ENCODE measurements around the gene CLASP1. TPM values are rescaled to one million over a fixed set of nuclear protein-coding genes. Genes with fewer than 3 reads are reported as not detected.

The CLASP1 gene
- total and polyA plus RNA-seq, 2 of the 8 experiments (the other 6 are each of a cell fraction or from before 2014, with no cell fraction given), result 7.3 to 53.9 TPM

- Histone ChIP-seq H3K4ac (replicated peaks; ENCODE audit: insufficient read length, low read depth, low read length) (no peak overlapping the region), H3K4me2 (ENCODE audit: insufficient read depth in 1 of 2, low read depth in 2 of 2, low read length in 2 of 2) (no peak overlapping the region), H4K5ac (ENCODE audit: insufficient read length, low read depth, low read length) (no peak overlapping the region), H3K14ac (ENCODE audit: insufficient read length) (no peak overlapping the region), H3K18ac (ENCODE audit: extremely low read depth, low read length) (no peak overlapping the region), H3K4me1 (replicated peaks in 1 of 4; ENCODE audit: control insufficient read depth in 3 of 4, insufficient read depth in 4 of 4, low read length in 3 of 4) (no peaks in the 10 kb centered on the region), H3K9me3 (ENCODE audit: insufficient read depth in 2 of 2, low read depth in 1 of 2, low read length in 1 of 2) (no peaks in the 10 kb centered on the region), H4K91ac (replicated peaks; ENCODE audit: insufficient read length, low read length) (no peak overlapping the region), H3K9ac (replicated peaks in 1 of 4; ENCODE audit: extremely low read depth in 1 of 4, low read depth in 3 of 4, low read length in 3 of 4) (no peak overlapping the region), H3K27ac (ENCODE audit: low read depth, low read length) (no peak overlapping the region), H3K23me2 (ENCODE audit: low read depth, low read length) (no peaks in the 10 kb centered on the region), H3K27me3 (replicated peaks in 1 of 4; ENCODE audit: control insufficient read depth in 3 of 4, extremely low read depth in 1 of 4, insufficient read depth in 3 of 4, low read length in 3 of 4) (no peaks in the 10 kb centered on the region), H3K56ac (replicated peaks; ENCODE audit: insufficient read length, low read depth, low read length) (no peak overlapping the region), H3K36me3 (ENCODE audit: control insufficient read depth in 2 of 4, insufficient read depth in 4 of 4, low read length in 3 of 4) (no peaks in the 10 kb centered on the region), H2BK15ac (ENCODE audit: low read length) (no peak overlapping the region), H3K79me1 (ENCODE audit: low read depth, low read length) (no peaks in the 10 kb centered on the region), H4K20me1 (replicated peaks in 1 of 2; ENCODE audit: control insufficient read depth in 1 of 2, insufficient read depth in 2 of 2, low read length in 2 of 2) (no peaks in the 10 kb centered on the region), H2BK20ac (ENCODE audit: low read length) (no peak overlapping the region), H3K79me2 (ENCODE audit: control insufficient read depth in 1 of 2, insufficient read depth in 2 of 2, low read length in 2 of 2) (no peaks in the 10 kb centered on the region), H2BK12ac (ENCODE audit: low read depth, low read length) (no peak overlapping the region), H2AK5ac (ENCODE audit: low read depth, low read length) (no peak overlapping the region), H3K4me3 (ENCODE audit: extremely low read depth in 1 of 4, insufficient read depth in 2 of 4, low read depth in 3 of 4, low read length in 4 of 4) (no peak overlapping the region), H2BK120ac (replicated peaks; ENCODE audit: low read depth, low read length) (no peak overlapping the region), H4K8ac (ENCODE audit: extremely low read depth, insufficient read depth, low read length) (no peak overlapping the region), H3K23ac (ENCODE audit: insufficient read length) (no peak overlapping the region), H2BK5ac (ENCODE audit: low read depth, low read length) (no peak overlapping the region), H2AFZ (ENCODE audit: low read length) (no peak overlapping the region)
- POLR2A ChIA-PET (ENCODE audit: partially characterized antibody), result no interaction called here
- WGBS, 2 experiments (ENCODE audit: extremely low coverage in 1 of 2, insufficient coverage in 1 of 2, insufficient read length in 1 of 2, insufficient replicate concordance in 2 of 2, low coverage in 1 of 2, low lambda C conversion rate in 2 of 2, missing lambda C conversion rate in 1 of 2), result 97% methylated on average over 8 of the region's 8 CpGs; no CpG with 5 or more reads in 1 of the 2 experiments
- no peak for FAIRE-seq
- no peak for DNase-seq (ENCODE audit: low read depth in 1 of 2, low spot score in 2 of 2)
- CTCF ChIA-PET (ENCODE audit: partially characterized antibody), result interaction anchor here (1.0 to 3.4 kb wide), 3 partner anchors 29 to 241 kb away, joined by 3 to 17 read pairs (median 11); no protein-coding TSS in a partner anchor
- TF ChIP-seq RNF2 (IDR thresholded peaks at IDR 0.05; ENCODE audit: borderline replicate concordance, low read depth, low read length, missing control alignments, poor library complexity, severe bottlenecking) (no peak), CHD1 (IDR thresholded peaks at IDR 0.05; ENCODE audit: low read depth, low read length) (no peak), ATF2 (IDR thresholded peaks at IDR 0.05; ENCODE audit: low read length) (no peak), EGR1 (IDR thresholded peaks at IDR 0.05; ENCODE audit: borderline replicate concordance, low read depth, low read length) (no peak), ASH2L (IDR thresholded peaks at IDR 0.05; ENCODE audit: low read length) (no peak), JUN (IDR thresholded peaks at IDR 0.05; ENCODE audit: low read depth, low read length) (no peak), EP300 (IDR thresholded peaks at IDR 0.05; ENCODE audit: borderline replicate concordance in 1 of 2, low read depth in 2 of 2, low read length in 2 of 2) (no peak), CBX5 (IDR thresholded peaks at IDR 0.05; ENCODE audit: low read depth, low read length) (no peak), MAX (IDR thresholded peaks at IDR 0.05) (no peak), ZNF274 (IDR thresholded peaks at IDR 0.05; ENCODE audit: borderline replicate concordance, extremely low read depth, low read length) (no peak), SP2 (IDR thresholded peaks at IDR 0.05; ENCODE audit: low read length) (no peak), POU5F1 (IDR thresholded peaks at IDR 0.05; ENCODE audit: low read depth, low read length) (no peak)
Observed at GRCh38 chr2:121326628-121327027, 322.6 kb downstream of the CLASP1 start.

Measured in H1 (cell line).